Thyroid gland (tissue), 4 donors: ENCODE measurements around the gene SMARCC1. TPM values are rescaled to one million over a fixed set of nuclear protein-coding genes. Genes with fewer than 3 reads are reported as not detected.

ENCODE experiments used
- DNase-seq, 2 donors: peaks; one replicate each; pipeline ENCODE4 v3.0.0-alpha.2; 2019
- H3K27ac ChIP-seq, 3 donors: fragments of 200-600 bp; sonication (generic); 1 replicate in 2 of 3; 2 replicates in 1 of 3; pipeline ENCODE4 v1.5.1; 2016 to 2019; ENCODE audit warnings: mild to moderate bottlenecking in 1 of 3, moderate library complexity in 1 of 3
- H3K27me3 ChIP-seq: fragments of 200-600 bp; sonication (generic); one replicate; pipeline ENCODE4 v1.5.1; 2019
- H3K36me3 ChIP-seq, 2 donors: fragments of 200-600 bp; sonication (generic); one replicate each; pipeline ENCODE4 v1.5.1; 2016 to 2019
- H3K4me1 ChIP-seq, 2 donors: fragments of 200-600 bp; sonication (generic); one replicate each; pipeline ENCODE4 v1.5.1; 2017 to 2019
- H3K4me3 ChIP-seq, 3 donors: fragments of 200-600 bp; sonication (generic); replicated peaks in 1 of 3; 1 replicate in 2 of 3; 2 replicates in 1 of 3; pipeline ENCODE4 v1.5.1; 2016; ENCODE audit warnings: mild to moderate bottlenecking in 1 of 3
- H3K9me3 ChIP-seq: fragments of 200-600 bp; sonication (generic); one replicate; pipeline ENCODE4 v1.5.1; 2017
- CTCF ChIP-seq, 6 experiments: fragments of 200-600 bp in 3 of 6; fragments of 450-650 bp in 3 of 6; sonication (generic) in 3 of 6; IDR thresholded peaks; one replicate each; pipeline ENCODE4 v1.5.1; 2016 to 2019; ENCODE audit warnings: antibody characterized with exemption in 6 of 6, mild to moderate bottlenecking in 2 of 6, inconsistent platforms in 1 of 6, moderate library complexity in 1 of 6
- POLR2A ChIP-seq, 2 donors: fragments of 450-650 bp; IDR thresholded peaks; one replicate each; pipeline ENCODE4 v1.6.1; 2017; ENCODE audit warnings: antibody characterized with exemption in 2 of 2, mild to moderate bottlenecking in 2 of 2, moderate library complexity in 1 of 2
- WGBS, 2 donors: methylation state at CpG; one replicate each; pipeline ENCODE4 v1.1.5; 2017; 5-methylcytosine and 5-hydroxymethylcytosine counted together
- intact Hi-C: fragments of 100-400 bp; cut with DNase I; formaldehyde crosslinking; loops from one replicate; pipeline ENCODE4 v1.15.1; 2023
- total RNA-seq, 4 donors: library from RNA; depleted of rRNA; stranded (reverse); fragments of >200 nt; gene quantifications; one replicate each; pipeline ENCODE4 v1.2.3, GENCODE V29; 2016

Gene SMARCC1
- total RNA-seq, 4 donors from 2014 or later: 38.0 to 49.2 (median 45.4) TPM

DNA sequence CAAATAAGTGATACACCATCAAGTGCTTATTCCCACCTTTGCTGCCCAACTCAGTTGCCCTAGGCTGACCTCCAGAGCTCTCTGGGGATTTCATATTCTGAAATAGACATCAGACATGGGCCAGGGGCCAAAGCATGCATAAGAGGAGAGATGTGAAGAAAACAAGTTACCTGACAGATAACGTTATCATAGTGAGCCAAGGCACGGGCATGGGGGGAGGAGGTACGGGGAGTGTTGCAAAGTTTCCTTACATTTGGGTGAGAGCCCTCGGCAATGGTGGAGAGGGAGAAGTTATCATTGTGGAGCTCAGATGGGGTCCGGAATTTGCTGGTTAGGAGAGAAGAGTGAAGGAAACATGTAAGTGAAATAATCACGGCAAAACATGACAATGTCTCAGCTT is 212.8 kb downstream of the SMARCC1 start:
- H3K4me1 ChIP-seq: no peaks in the 10 kb centered on the region
- no peak for DNase-seq
- no peaks in the 10 kb centered on the region for H3K9me3 ChIP-seq
- no peak overlapping the region for H3K4me3 ChIP-seq
- TF ChIP-seq CTCF (IDR thresholded peaks at IDR 0.05) (no peak), POLR2A (IDR thresholded peaks at IDR 0.05) (no peak)
- H3K27ac ChIP-seq: no peak overlapping the region
- intact Hi-C loops: no loop called here
- no peaks in the 10 kb centered on the region for H3K27me3 ChIP-seq
- 89 to 91% methylated on average over 6 of the region's 6 CpGs for WGBS, 2 donors
- H3K36me3 ChIP-seq: no peaks in the 10 kb centered on the region

DNA sequence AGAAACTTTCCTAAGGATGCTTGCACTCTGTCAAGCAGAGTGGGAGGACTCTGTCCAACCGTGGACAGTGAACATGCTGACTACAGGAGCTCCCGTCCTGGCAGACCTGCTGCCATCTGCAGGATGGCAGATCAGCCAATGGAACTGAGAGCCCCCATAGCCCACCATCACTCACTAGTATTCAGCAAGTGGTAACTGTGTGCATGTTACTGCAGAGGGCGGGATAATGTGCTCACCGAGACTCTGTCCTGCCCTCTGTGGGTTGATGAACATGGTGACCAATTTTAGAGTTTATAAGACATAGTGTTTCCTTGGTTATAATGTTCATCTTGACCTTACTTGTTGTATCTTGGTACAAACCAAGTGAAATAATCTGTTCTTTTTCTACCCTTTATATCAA is 214.5 kb downstream of the SMARCC1 start:
- DNase-seq: no peak
- H3K27me3 ChIP-seq: no peaks in the 10 kb centered on the region
- no peaks in the 10 kb centered on the region for H3K9me3 ChIP-seq
- no peak overlapping the region for H3K27ac ChIP-seq
- H3K4me3 ChIP-seq: no peak overlapping the region
- 67 to 86% methylated on average over 4 of the region's 4 CpGs for WGBS, 2 donors
- no peaks in the 10 kb centered on the region for H3K4me1 ChIP-seq
- intact Hi-C loops: no loop called here
- no peaks in the 10 kb centered on the region for H3K36me3 ChIP-seq
- no peak for TF ChIP-seq POLR2A (IDR thresholded peaks at IDR 0.05)
- TF ChIP-seq CTCF (IDR thresholded peaks at IDR 0.05): no peak

DNA sequence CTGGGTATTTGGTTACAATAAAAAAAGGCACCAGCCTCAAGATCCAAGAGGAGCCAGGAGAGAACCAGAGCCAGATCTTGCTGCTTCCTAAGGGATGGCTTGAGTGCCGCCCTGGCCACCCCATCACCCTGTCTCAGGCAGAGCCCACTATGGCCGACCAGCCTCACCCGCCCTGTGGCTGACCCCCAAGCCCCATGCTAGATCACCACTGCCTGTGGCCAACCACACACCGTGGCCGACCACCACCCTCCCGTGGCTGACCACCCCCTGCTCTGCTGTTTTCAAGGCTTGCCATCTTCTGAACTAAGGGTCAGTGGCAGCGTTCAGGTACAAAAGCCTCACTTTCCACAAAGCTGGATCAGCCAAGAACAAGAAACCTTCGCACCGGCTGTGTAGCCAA is 215.0 kb downstream of the SMARCC1 start:
- Histone ChIP-seq H3K36me3 (no peaks in the 10 kb centered on the region), H3K9me3 (no peaks in the 10 kb centered on the region), H3K27me3 (no peaks in the 10 kb centered on the region), H3K4me1 (no peaks in the 10 kb centered on the region), H3K4me3 (no peak overlapping the region), H3K27ac (no peak overlapping the region)
- WGBS, 2 donors: 92% methylated on average over 8 to 9 of the region's 9 CpGs
- intact Hi-C loops: no loop called here
- no peak for DNase-seq
- TF ChIP-seq CTCF (IDR thresholded peaks at IDR 0.05) (no peak), POLR2A (IDR thresholded peaks at IDR 0.05) (no peak)

DNA sequence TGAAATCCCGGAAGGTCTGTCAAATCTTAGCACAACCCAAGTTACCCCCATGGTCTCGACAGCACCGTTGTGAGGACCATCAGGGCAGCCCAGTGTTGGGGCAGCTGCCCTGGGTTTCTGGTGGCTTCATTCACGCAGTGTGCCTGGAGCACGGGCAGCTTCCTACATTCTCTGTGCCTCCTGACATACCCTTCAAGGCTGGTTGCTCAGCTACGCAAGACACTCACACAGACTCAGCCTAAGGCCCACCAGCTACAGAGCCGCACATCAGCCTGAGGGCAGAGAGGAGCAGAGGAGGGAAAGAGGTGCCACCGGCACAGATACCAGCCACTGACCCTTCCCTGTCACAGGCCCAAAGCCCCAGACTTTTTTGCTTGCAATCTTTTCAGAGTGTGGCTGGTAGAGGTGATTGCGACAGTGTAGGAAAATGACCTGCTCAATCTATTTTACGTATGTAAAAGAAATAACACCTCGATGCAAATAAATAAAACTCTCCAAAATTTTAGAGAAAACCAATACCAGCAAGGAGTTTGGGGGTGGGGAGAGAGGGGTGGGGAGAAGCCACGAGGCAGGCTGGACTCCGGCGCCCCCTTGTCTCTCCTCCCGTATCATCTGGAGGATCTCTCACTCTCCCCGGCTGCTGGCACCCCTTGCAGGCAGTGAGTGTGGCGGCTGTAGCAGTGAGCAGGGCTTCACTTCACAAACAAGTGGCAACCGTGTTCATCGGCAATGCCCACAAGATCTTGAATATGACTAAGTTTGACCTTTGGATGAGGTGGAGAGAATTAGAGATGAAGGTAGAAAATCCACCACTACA is 215.8 kb downstream of the SMARCC1 start:
- Histone ChIP-seq H3K36me3 (no peaks in the 10 kb centered on the region), H3K27me3 (no peaks in the 10 kb centered on the region), H3K27ac (no peak overlapping the region), H3K4me3 (no peak overlapping the region), H3K4me1 (no peaks in the 10 kb centered on the region), H3K9me3 (no peaks in the 10 kb centered on the region)
- peak; percentile 11 to 13 for DNase-seq
- intact Hi-C loops: no loop called here
- TF ChIP-seq CTCF (IDR thresholded peaks at IDR 0.05) (no peak), POLR2A (IDR thresholded peaks at IDR 0.05) (no peak)
- 61% methylated on average over 19 of the region's 19 CpGs for WGBS, 2 donors

DNA sequence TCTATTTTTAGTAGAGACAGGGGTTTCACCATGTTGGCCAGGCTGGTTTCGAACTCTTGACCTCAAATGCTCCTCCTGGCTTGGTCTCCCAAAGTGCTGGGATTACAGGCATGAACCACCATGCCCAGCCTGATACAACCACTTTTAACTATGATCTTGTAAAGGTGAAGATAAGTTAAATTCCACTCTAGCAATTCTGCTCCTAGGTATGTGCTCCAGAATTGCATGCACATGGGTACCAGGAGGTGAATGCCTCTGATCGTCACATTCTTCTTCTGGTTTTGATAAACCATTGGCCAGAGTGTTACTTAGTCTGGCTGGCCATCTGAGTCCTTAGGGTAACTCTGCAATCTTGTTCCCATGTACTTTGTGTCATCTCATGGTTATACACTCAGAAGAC is 225.3 kb downstream of the SMARCC1 start:
- Histone ChIP-seq H3K27me3 (no peaks in the 10 kb centered on the region), H3K36me3 (no peaks in the 10 kb centered on the region), H3K4me1 (no peaks in the 10 kb centered on the region), H3K27ac (no peak overlapping the region), H3K4me3 (no peak overlapping the region), H3K9me3 (no peaks in the 10 kb centered on the region)
- no peak for TF ChIP-seq POLR2A (IDR thresholded peaks at IDR 0.05)
- TF ChIP-seq CTCF (IDR thresholded peaks at IDR 0.05): no peak
- WGBS, 2 donors: 86 to 97% methylated on average over 2 of the region's 2 CpGs
- intact Hi-C loops: no loop called here
- no peak for DNase-seq
